ENCODE data around the gene SLC5A2. TPM values are rescaled to one million over a fixed set of nuclear protein-coding genes. Genes with fewer than 3 reads are reported as not detected.

The SLC5A2 gene
- total and polyA plus RNA-seq, 2 of the 13 experiments (the other 11 are each of a cell fraction or from before 2014, with no cell fraction given), result 0.24 to 0.97 TPM

- TF ChIP-seq ATF6 (CRISPR knock-in tag; conservative IDR thresholded peaks at IDR 0.05), result no peak
- TF ChIP-seq ZSCAN29 (CRISPR knock-in tag; conservative IDR thresholded peaks at IDR 0.05), result no peak
- no peak for TF ChIP-seq ZKSCAN5 (CRISPR knock-in tag; IDR thresholded peaks at IDR 0.05)
- no peak for TF ChIP-seq HOXA5 (CRISPR knock-in tag; IDR thresholded peaks at IDR 0.05)
- no peak for TF ChIP-seq ZMAT3 (CRISPR knock-in tag; conservative IDR thresholded peaks at IDR 0.05)
- no peak; the same call in 1 of the 2 replicates for TF ChIP-seq DR1 (CRISPR knock-in tag; IDR thresholded peaks at IDR 0.05)
- TF ChIP-seq ZNF3 (CRISPR knock-in tag; IDR thresholded peaks at IDR 0.05), result no peak
- no peak for TF ChIP-seq ELK4 (CRISPR knock-in tag; IDR thresholded peaks at IDR 0.05; ENCODE audit: borderline replicate concordance)
- no peak for TF ChIP-seq ZZZ3 (CRISPR knock-in tag; IDR thresholded peaks at IDR 0.05; ENCODE audit: borderline replicate concordance)
- TF ChIP-seq BCL6 (CRISPR knock-in tag; IDR thresholded peaks at IDR 0.05), result peak; percentile 59
- peak; percentile 65 for TF ChIP-seq MED1 (CRISPR knock-in tag; IDR thresholded peaks at IDR 0.05)
- TF ChIP-seq U2AF2 (IDR thresholded peaks at IDR 0.05; ENCODE audit: low read depth, low read length), result no peak
- TF ChIP-seq ZFP41 (CRISPR knock-in tag; IDR thresholded peaks at IDR 0.05; ENCODE audit: borderline replicate concordance), result 0 out of 2 replicates have a peak, but pooled peaks have one; percentile 47
- 0 out of 2 replicates have a peak, but pooled peaks have one; percentile 15 for TF ChIP-seq MIER3 (CRISPR knock-in tag; IDR thresholded peaks at IDR 0.05; ENCODE audit: borderline replicate concordance)
- TF ChIP-seq ZNF839 (CRISPR knock-in tag; IDR thresholded peaks at IDR 0.05; ENCODE audit: borderline replicate concordance), result 0 out of 2 replicates have a peak, but pooled peaks have one; percentile 32
- TF ChIP-seq TRIM22 (IDR thresholded peaks at IDR 0.05), result no peak
- TF ChIP-seq ZNF792 (CRISPR knock-in tag; IDR thresholded peaks at IDR 0.05), result peak; percentile 85
- TF ChIP-seq ZNF740 (CRISPR knock-in tag; IDR thresholded peaks at IDR 0.05), result no peak
- TF ChIP-seq SKI (IDR thresholded peaks at IDR 0.05; ENCODE audit: partially characterized antibody), result peak; percentile 41
- no peak for TF ChIP-seq ZBTB49 (CRISPR knock-in tag; IDR thresholded peaks at IDR 0.05; ENCODE audit: borderline replicate concordance)
- TF ChIP-seq ZNF251 (CRISPR knock-in tag; IDR thresholded peaks at IDR 0.05), result peak; percentile 35; the same call in 1 of the 2 replicates
- TF ChIP-seq ZNF235 (CRISPR knock-in tag; IDR thresholded peaks at IDR 0.05; ENCODE audit: borderline replicate concordance), result no peak
- TF ChIP-seq ZNF30 (CRISPR knock-in tag; IDR thresholded peaks at IDR 0.05), result no peak
- no peak for TF ChIP-seq MLLT10 (CRISPR knock-in tag; IDR thresholded peaks at IDR 0.05)
- TF ChIP-seq HNF4A (CRISPR knock-in tag; IDR thresholded peaks at IDR 0.05), result peak; percentile 67
Observed at GRCh38 chr16:31484491-31485171, 1.7 kb downstream of the SLC5A2 start (continued).
